K562 (cell line): ENCODE measurements around the gene ARID3C. TPM values are rescaled to one million over a fixed set of nuclear protein-coding genes. Genes with fewer than 3 reads are reported as not detected.

Experiments used
- ATAC-seq: fragments of 200-7000 bp; cut with Tn5 transposase; 3 replicates; pipeline ENCODE4 v1.9.1; 2020; ENCODE audit warnings: moderate library complexity
- BruUV-seq: library from RNA; stranded (reverse); fragments of 400-500 nt; replicated peaks from 2 replicates; lab custom pipeline; 2021; lab: Mats Ljungman, UMichigan
- CTCF ChIA-PET: fragments of 300-600 bp; formaldehyde crosslinking; extraction: SDS; loops from one replicate; lab custom pipeline; 2021; ENCODE audit warnings: low intra/inter-chr PET ratio; lab: Yijun Ruan, JAX
- POLR2A ChIA-PET: fragments of 300-600, 350-650 bp; sonication (Branson Sonifier 250); formaldehyde crosslinking; extraction: SDS; loops from one replicate; lab custom pipeline; 2021; ENCODE audit warnings: antibody characterized with exemption, inconsistent platforms; lab: Yijun Ruan, JAX
- DNase-seq, 4 experiments: peaks; one replicate each; pipeline versions ENCODE4 v3.0.0 to v3.0.0-alpha.2; 2011 to 2018; ENCODE audit warnings: low spot score in 3 of 4, mixed read lengths in 3 of 4; ENCODE audit errors: extremely low read depth in 1 of 4
- FAIRE-seq: peaks from 2 replicates; lab custom pipeline; 2011; peaks lifted over from hg19 to GRCh38; lab: Jason Lieb, UNC
- H2AFZ ChIP-seq: 2 replicates; pipeline ENCODE4 v1.6.0; 2011; ENCODE audit warnings: low read depth, low read length, control low read depth, inconsistent platforms
- H3K27ac ChIP-seq: fragments of 200-600 bp; 3 replicates; pipeline ENCODE4 v1.8.0; 2011; ENCODE audit warnings: low read depth, mild to moderate bottlenecking, control low read depth, inconsistent platforms, low read length, moderate library complexity, mixed read lengths; ENCODE audit errors: extremely low read depth
- H3K27me3 ChIP-seq, 2 experiments: fragments of 300-600 bp in 1 of 2; 2 replicates in 1 of 2; 3 replicates in 1 of 2; pipeline versions ENCODE4 v1.6.0 to v1.8.0; 2011; ENCODE audit warnings: inconsistent platforms in 2 of 2, low read length in 2 of 2, mild to moderate bottlenecking in 1 of 2, mixed read lengths in 1 of 2, moderate library complexity in 1 of 2; ENCODE audit not compliant: control insufficient read depth in 2 of 2, insufficient read depth in 2 of 2
- H3K36me3 ChIP-seq: fragments of 300-600 bp; 3 replicates; pipeline ENCODE4 v1.8.0; 2011; ENCODE audit warnings: mild to moderate bottlenecking, low read length, inconsistent platforms; ENCODE audit not compliant: control insufficient read depth, insufficient read depth
- H3K4me1 ChIP-seq, 2 experiments: fragments of 200-600 bp in 1 of 2; replicated peaks in 1 of 2; 2 replicates in 1 of 2; 3 replicates in 1 of 2; pipeline versions ENCODE4 v1.5.1 to v1.8.0; 2011; ENCODE audit warnings: inconsistent platforms in 2 of 2, low read length in 2 of 2, mild to moderate bottlenecking in 1 of 2, mixed read lengths in 1 of 2, moderate library complexity in 1 of 2; ENCODE audit not compliant: control insufficient read depth in 2 of 2, insufficient read depth in 2 of 2
- H3K4me2 ChIP-seq: 2 replicates; pipeline ENCODE4 v1.6.1; 2011; ENCODE audit warnings: low read length, control low read depth, inconsistent platforms, mixed read lengths; ENCODE audit not compliant: insufficient read depth
- H3K4me3 ChIP-seq: fragments of 200-600 bp; sonication (generic), shearing (Covaris generic); 2 replicates; pipeline ENCODE4 v1.5.1; 2016; ENCODE audit warnings: control low read depth, inconsistent platforms
- H3K79me2 ChIP-seq: fragments of 200-600 bp; 3 replicates; pipeline ENCODE4 v1.8.0; 2011; ENCODE audit warnings: low read length, inconsistent platforms; ENCODE audit not compliant: control insufficient read depth, insufficient read depth
- H3K9ac ChIP-seq, 2 experiments: 2 replicates each; pipeline versions ENCODE4 v1.6.0 to v1.6.1; 2011; ENCODE audit warnings: low read depth in 2 of 2, low read length in 2 of 2, control low read depth in 1 of 2, inconsistent platforms in 1 of 2, mild to moderate bottlenecking in 1 of 2, mixed read lengths in 1 of 2; ENCODE audit not compliant: insufficient read depth in 1 of 2
- H3K9me1 ChIP-seq: one replicate; pipeline ENCODE4 v1.6.0; 2011; ENCODE audit warnings: inconsistent platforms, mild to moderate bottlenecking, low read length, moderate library complexity; ENCODE audit not compliant: control insufficient read depth, insufficient read depth
- H3K9me3 ChIP-seq: replicated peaks from 2 replicates; pipeline ENCODE4 v1.5.1; 2011; ENCODE audit warnings: low read depth, low read length, inconsistent platforms; ENCODE audit not compliant: control insufficient read depth, insufficient read depth
- H4K20me1 ChIP-seq: replicated peaks from 2 replicates; pipeline ENCODE4 v1.6.1; 2011; ENCODE audit warnings: low read length, inconsistent platforms, mixed read lengths; ENCODE audit not compliant: control insufficient read depth, insufficient read depth
- FOXP1 ChIP-seq: sonication (generic); formaldehyde crosslinking; IDR thresholded peaks from 2 replicates; pipeline ENCODE4 v1.8.0; 2022; ENCODE audit warnings: mild to moderate bottlenecking, missing genetic modification reagents
- LARP7 ChIP-seq: fragments of 450-650 bp; IDR thresholded peaks from 2 replicates; pipeline ENCODE4 v1.6.1; 2016
- MAZ ChIP-seq, 2 experiments: fragments of 450-650 bp in 1 of 2; sonication (generic) in 1 of 2; formaldehyde crosslinking; IDR thresholded peaks in 1 of 2; conservative IDR thresholded peaks in 1 of 2; 2 replicates each; pipeline versions ENCODE4 v1.4.0 to v1.5.0; 2020; ENCODE audit warnings: mild to moderate bottlenecking in 1 of 2, missing genetic modification reagents in 1 of 2
- NR2F6 ChIP-seq: fragments of 450-650 bp; formaldehyde crosslinking; IDR thresholded peaks from 2 replicates; pipeline ENCODE4 v1.4.0; 2020; ENCODE audit warnings: mild to moderate bottlenecking
- RBM15 ChIP-seq: fragments of 200-400 bp; formaldehyde crosslinking; IDR thresholded peaks from 2 replicates; pipeline ENCODE4 v1.6.1; 2018; ENCODE audit warnings: mild to moderate bottlenecking, low read length, moderate library complexity; ENCODE audit not compliant: insufficient read depth
- TAF7 ChIP-seq: fragments of 450-650 bp; IDR thresholded peaks from 2 replicates; pipeline ENCODE4 v1.6.1; 2016; ENCODE audit warnings: missing genetic modification characterization, missing compliant biosample characterization
- ZNF75A ChIP-seq: fragments of 450-650 bp; formaldehyde crosslinking; IDR thresholded peaks from 2 replicates; pipeline ENCODE4 v1.4.0; 2020; ENCODE audit warnings: mild to moderate bottlenecking
- WGBS: fragments of 100-300 bp; shearing (Covaris generic); methylation state at CpG from one replicate; pipeline ENCODE4 v1.1.6; 2016; ENCODE audit warnings: low coverage, mixed read lengths; ENCODE audit not compliant: insufficient coverage; ENCODE audit errors: missing lambda C conversion rate; 5-methylcytosine and 5-hydroxymethylcytosine counted together
- in situ Hi-C: fragments of 300-500 bp; cut with MboI; formaldehyde crosslinking; loops from 4 replicates; pipeline ENCODE4 v1.15.0; 2018; ENCODE audit warnings: inconsistent platforms, mixed read lengths
- intact Hi-C: fragments of 100-400 bp; cut with micrococcal nuclease; formaldehyde crosslinking; loops from 2 replicates; pipeline ENCODE4 v1.14.2; 2022
- polyA plus RNA-seq, 8 experiments: library from polyadenylated mRNA; depleted of rRNA in 4 of 8; stranded (reverse) in 5 of 8; unstranded in 3 of 8; fragments of >200 nt; fragmentation: Nextera tagmentation in 2 of 8; fragmentation: Illumina TruSeq in 1 of 8; extraction: Ambion mirVana in 2 of 8; extraction: Trizol in 1 of 8; gene quantifications; 2 replicates each; pipeline versions ENCODE4 v1.2.1 to v1.2.3, GENCODE V29; 2011 to 2014; ENCODE audit warnings: inconsistent platforms in 1 of 8, missing spikeins in 1 of 8
- total RNA-seq, 7 experiments: library from RNA; depleted of rRNA in 6 of 7; stranded (reverse); fragments of >200 nt in 6 of 7; fragmentation: Illumina TruSeq in 2 of 7; extraction: Trizol in 2 of 7; gene quantifications; 2 replicates each; pipeline versions ENCODE4 v1.2.1 to v1.2.3, GENCODE V29; 2011 to 2021; ENCODE audit warnings: low replicate concordance in 1 of 7
- TF ChIP-seq, protein P1 (sequence below), 2 experiments: fragments of 450-650 bp; formaldehyde crosslinking in 1 of 2; IDR thresholded peaks; 2 replicates each; pipeline versions ENCODE4 v1.4.0 to v1.6.1; 2014 to 2020; ENCODE audit warnings: mild to moderate bottlenecking in 2 of 2, borderline replicate concordance in 1 of 2, low read depth in 1 of 2

ARID3C gene
- total and polyA plus RNA-seq, 9 of the 15 experiments (the other 6 are each of a cell fraction or from before 2014, with no cell fraction given), result not detected

DNA sequence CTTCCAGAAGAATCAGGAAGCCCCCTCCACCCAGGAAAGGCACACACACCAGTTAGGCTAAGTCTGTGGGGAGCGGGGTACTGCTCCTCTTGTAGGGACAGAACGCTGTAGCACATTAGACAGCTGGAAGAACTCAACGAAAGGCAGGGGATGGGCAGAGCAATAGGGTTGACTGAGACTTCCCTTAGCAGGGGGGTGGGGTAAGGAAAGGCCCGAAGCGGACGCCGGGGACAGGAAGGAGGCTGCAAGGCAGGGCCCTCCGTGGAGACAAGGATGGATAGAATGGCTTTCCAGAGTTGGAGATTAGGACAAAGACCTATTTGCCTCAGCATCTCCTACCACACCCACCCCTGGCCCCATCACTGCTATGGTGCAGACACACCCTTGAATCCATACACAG lies 53.6 kb downstream of the ARID3C start:
- peaks cover 4% of the 10 kb centered on the region for H4K20me1 ChIP-seq
- POLR2A ChIA-PET, result no interaction called here
- peaks cover 13 to 72% of the 10 kb centered on the region in 2 experiments; a peak in 4 of 5 replicates for H3K27me3 ChIP-seq
- no peaks in the 10 kb centered on the region for H3K9me3 ChIP-seq
- 2% methylated on average over 7 of the region's 8 CpGs for WGBS
- CTCF ChIA-PET, result no interaction called here
- H3K4me3 ChIP-seq, result no peak overlapping the region
- in situ Hi-C loops, result no loop called here
- no peak overlapping the region for H2AFZ ChIP-seq
- peaks cover 0 to 7% of the 10 kb centered on the region in 2 experiments; a peak in 2 of 5 replicates for H3K4me1 ChIP-seq
- no peak for FAIRE-seq
- no peak overlapping the region for H3K4me2 ChIP-seq
- H3K27ac ChIP-seq, result no peak overlapping the region
- H3K9ac ChIP-seq, result no peak overlapping the region
- no peak for DNase-seq
- TF ChIP-seq ZNF75A (CRISPR knock-in tag) (no peak), LARP7 (no peak), NR2F6 (CRISPR knock-in tag) (no peak)
- no peaks in the 10 kb centered on the region for H3K36me3 ChIP-seq
- H3K79me2 ChIP-seq, result no peaks in the 10 kb centered on the region
- no peak for ATAC-seq
- intact Hi-C loops, result no loop called here
- BruUV-seq, result no TSS peak
- no peaks in the 10 kb centered on the region for H3K9me1 ChIP-seq

DNA sequence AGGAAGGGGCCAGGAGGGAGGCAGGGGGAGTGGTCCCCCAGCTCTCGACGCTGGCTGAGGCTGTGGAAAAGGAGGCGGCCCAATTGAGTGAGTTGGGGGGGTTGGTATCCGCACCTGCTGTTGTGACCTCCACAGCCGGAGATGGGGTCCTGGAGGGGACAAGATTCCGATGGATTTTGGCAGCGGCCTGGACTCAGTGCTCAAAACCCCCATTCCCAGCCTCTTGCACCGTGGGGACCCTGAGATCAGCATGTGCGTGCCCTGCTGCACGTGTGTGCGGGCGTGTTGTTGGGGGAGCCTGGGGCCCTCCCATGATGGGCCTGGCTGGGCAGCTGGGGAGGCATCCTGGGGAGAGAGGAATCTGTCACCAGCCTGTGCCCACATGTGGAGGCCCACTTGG lies 54.3 kb downstream of the ARID3C start:
- Histone ChIP-seq H3K27me3 (peaks cover 13 to 72% of the 10 kb centered on the region in 2 experiments; a peak in 4 of 5 replicates), H3K9ac (no peak overlapping the region), H3K9me1 (no peaks in the 10 kb centered on the region), H3K4me2 (no peak overlapping the region), H4K20me1 (peaks cover 4% of the 10 kb centered on the region), H3K4me1 (peaks cover 0 to 7% of the 10 kb centered on the region in 2 experiments; a peak in 2 of 5 replicates), H3K4me3 (no peak overlapping the region), H3K36me3 (no peaks in the 10 kb centered on the region), H3K27ac (no peak overlapping the region), H2AFZ (no peak overlapping the region), H3K9me3 (no peaks in the 10 kb centered on the region), H3K79me2 (no peaks in the 10 kb centered on the region)
- DNase-seq (no peak), FAIRE-seq (no peak), ATAC-seq (no peak)
- intact Hi-C loops, result no loop called here
- BruUV-seq, result no TSS peak
- 0% methylated on average over 8 of the region's 12 CpGs for WGBS
- POLR2A ChIA-PET, result interaction anchor here (0.6 kb wide), 2 partner anchors 11 to 27 kb away, joined by 3 read pairs; no protein-coding TSS in a partner anchor
- in situ Hi-C loops, result no loop called here
- CTCF ChIA-PET, result no interaction called here
- TF ChIP-seq, protein P1, sequence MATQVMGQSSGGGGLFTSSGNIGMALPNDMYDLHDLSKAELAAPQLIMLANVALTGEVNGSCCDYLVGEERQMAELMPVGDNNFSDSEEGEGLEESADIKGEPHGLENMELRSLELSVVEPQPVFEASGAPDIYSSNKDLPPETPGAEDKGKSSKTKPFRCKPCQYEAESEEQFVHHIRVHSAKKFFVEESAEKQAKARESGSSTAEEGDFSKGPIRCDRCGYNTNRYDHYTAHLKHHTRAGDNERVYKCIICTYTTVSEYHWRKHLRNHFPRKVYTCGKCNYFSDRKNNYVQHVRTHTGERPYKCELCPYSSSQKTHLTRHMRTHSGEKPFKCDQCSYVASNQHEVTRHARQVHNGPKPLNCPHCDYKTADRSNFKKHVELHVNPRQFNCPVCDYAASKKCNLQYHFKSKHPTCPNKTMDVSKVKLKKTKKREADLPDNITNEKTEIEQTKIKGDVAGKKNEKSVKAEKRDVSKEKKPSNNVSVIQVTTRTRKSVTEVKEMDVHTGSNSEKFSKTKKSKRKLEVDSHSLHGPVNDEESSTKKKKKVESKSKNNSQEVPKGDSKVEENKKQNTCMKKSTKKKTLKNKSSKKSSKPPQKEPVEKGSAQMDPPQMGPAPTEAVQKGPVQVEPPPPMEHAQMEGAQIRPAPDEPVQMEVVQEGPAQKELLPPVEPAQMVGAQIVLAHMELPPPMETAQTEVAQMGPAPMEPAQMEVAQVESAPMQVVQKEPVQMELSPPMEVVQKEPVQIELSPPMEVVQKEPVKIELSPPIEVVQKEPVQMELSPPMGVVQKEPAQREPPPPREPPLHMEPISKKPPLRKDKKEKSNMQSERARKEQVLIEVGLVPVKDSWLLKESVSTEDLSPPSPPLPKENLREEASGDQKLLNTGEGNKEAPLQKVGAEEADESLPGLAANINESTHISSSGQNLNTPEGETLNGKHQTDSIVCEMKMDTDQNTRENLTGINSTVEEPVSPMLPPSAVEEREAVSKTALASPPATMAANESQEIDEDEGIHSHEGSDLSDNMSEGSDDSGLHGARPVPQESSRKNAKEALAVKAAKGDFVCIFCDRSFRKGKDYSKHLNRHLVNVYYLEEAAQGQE (IDR thresholded peaks at IDR 0.05; ENCODE audit: borderline replicate concordance), result no peak
- TF ChIP-seq, protein P1 (CRISPR knock-in tag; IDR thresholded peaks at IDR 0.05; ENCODE audit: low read depth), result no peak
- TF ChIP-seq RBM15 (no peak), TAF7 (tag) (no peak), MAZ (CRISPR knock-in tag; conservative IDR thresholded peaks at IDR 0.05 in 1 of 2, IDR thresholded peaks at IDR 0.05 in 1 of 2) (no peak), FOXP1 (CRISPR knock-in tag) (no peak)
